Effector CD4-positive, alpha-beta T cell (primary cell): ENCODE results near the gene ARHGAP6.
"Not testable (repeated sequence)": the region's sequence is repeated elsewhere in the genome, so short reads cannot be mapped to it uniquely, and the experiment has no call there.

ENCODE experiments used
- DNase-seq: peaks from one replicate; pipeline ENCODE4 v3.0.0-alpha.2; 2020

Gene ARHGAP6

DNA sequence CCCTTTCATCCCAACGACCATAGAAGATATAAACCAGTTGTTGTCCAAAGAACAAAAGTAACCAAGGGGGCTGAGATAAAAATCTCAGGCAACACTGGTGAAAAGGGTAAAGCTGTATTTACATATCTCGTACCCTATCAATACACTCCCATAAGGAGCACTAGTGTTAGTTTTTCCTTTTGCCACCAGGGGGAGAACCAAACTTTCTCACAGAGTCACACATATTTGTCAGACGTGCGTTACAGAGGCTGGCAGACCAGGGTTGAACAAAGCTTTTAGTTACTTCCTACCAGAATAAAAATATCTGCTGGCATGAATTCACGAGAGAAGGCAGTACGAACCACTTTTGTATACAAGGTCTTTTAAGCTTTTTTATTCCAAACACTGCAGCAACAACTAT, 284.3 kb downstream of the ARHGAP6 start:
- DNase-seq: no peak

DNA sequence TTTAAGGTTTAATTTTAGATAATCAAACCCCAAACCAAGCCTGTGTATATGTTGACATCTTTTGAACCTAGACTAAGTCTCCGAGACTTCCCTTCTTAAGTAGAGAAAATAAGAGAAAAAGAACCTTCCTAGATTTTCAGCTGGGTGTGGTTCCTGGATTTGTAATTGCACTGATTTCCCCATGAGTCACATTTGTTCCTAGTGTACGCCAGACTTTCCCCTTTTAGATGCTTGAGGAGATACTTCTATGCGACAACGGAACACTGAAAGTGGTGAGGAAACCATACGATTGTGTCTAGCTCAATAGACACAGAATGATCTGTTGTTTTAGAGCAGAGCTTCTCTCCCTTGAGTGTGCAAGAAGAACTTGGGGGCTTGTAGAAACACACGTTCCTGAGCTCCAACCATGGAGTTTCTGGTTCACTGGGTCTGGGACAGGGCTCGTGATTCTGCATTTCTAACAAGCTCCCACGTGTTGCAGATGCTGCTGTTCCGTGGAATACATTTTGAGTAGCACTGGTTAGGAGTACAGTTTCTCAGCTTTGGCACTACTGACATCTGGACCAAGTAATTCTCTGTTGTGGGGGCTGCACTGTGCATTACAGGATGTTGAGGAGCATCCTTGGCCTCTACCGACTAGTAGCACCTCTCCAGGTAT, 285.4 kb downstream of the ARHGAP6 start:
- DNase-seq: no peak

DNA sequence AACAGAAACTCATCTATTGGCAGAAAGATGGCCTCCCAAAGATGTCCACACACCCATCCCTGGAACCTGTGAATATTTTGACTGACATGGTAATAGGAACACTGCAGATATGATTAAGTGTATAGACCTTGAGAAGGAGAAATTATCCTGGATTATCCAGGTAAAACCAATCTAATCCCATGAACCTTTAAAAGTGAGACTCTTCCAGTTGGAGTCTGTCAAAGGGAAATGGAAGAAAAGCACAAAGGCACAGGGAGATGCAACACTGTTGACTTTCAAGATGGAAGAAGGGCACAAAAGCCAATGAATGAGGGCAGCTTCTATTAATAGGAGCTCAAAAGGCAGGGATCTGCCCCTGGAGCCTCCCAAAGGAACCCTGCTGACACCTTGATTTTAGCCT, 289.6 kb downstream of the ARHGAP6 start:
- no peak for DNase-seq

DNA sequence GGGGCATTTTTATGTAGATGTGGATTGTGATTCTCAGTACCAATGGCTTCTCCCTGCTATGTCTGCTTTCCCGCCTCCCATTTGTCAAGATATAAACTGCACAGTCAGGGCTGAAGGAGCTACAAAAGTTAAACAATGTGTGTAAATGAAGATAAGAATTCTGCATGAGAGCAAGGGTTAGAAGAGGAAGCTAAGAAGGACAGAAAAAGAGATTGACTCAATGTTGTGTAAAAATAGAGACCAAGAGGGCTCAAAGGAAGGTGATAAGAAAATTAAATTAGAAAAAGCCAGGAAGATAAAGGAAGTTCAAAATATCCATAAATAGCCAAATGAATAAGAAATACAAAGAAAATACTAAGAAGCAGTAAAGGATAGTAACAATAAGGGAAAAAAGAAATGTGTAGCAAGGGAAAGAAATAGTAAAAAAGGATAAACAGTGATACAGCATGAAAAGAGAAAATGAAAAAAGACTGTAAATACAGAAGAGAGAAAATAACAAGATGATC, 290.1 kb downstream of the ARHGAP6 start:
- no peak for DNase-seq

DNA sequence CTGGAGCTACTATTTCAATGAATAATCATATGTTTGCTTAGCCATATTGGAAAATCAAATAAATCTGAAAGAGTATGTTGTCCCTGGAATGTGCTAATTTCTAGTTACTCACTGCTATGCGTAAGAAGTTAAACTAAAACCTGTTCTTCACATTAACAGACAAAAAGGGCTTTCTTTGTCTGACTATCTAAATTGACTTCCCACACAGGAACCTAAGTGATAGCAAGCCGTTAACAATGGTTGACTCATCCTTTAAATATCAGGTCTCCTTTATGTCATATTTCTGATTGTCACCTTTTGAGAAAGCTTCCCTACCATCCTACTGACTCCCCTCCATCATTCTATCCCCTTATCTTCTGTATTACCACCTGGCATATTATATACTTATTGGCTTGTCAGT, 291.1 kb downstream of the ARHGAP6 start:
- no peak for DNase-seq

DNA sequence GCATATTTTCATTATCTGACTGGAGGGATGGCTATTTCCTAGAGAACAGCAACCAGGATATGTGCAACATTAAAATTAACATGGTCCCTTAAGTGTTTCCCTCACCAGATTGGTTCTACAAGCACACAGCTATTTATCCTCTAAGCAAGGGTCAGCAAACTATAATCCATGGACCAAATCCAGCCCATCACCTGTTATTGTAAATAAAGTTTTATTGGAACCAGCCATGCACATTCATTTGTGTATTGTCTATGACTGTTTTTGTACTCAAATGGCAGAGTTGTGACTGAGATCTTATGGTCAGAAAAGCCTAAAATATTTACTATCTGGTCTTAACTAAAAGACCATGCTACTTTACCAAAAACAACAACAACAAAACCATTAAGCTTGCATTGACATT, 294.6 kb downstream of the ARHGAP6 start:
- DNase-seq: no peak

DNA sequence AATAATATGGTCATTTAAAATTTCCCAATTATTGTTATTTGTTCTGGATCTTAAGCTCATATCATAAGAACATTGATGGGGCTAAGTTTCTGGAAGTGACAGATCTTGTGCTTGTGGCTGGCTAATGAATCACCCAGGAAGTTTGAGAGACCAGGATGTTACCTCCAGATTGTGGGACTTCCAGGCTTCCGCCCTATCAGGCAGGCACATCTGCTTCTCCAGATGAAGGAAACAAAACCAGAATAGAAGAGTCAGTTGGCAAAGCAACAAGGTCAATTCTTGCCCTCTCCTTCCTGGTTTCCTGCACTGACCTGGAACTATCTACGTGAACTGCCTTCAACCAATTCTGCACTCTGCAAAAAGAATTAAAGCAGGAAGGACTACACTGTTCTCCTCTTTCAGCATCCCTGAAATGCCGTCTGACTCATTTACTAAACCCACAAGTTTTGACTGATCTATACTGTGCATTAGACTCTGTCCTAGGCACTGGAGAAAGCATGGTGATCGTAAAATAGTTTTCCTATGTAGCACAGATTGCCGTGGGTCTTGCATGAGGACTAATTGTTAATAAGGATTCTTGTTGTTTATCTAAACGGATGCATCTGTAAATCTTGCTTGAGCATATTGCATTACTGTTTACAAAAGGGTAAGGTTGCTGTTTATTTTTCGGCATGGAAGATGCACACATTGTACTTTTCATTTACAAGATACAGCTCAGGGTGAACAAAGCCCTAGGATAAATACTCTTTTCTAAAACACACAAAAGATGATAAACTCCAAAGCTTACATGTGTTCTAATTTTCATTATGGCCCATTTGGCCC, 297.9 kb downstream of the ARHGAP6 start:
- no peak for DNase-seq

DNA sequence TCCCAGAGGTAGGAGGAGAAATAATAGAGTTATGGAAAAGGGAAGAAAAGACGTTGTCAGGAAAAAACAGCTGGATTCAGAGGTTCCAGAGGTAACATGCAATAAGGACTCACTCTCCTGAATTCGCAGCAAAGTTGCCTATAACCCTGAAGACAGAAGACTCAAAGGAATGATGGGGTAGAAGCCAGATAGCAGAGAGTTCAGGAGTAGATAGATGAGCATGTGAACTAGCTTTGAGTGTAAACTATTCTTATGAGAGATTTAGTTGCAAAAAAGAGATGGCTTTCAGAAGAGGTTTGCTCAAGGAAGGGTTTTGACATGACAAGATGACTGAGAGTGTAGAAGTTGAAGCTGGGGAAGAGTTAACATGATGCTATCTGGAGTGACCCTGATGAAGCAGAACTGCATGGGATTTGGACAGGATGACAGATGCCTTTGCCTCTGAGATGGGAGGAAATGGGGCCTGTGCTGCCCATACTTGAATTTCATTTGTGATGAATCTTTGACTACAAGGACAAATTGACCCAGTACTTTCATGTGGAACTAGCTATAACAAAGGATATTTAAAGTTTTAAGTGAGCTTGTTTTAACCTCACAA, 298.6 kb downstream of the ARHGAP6 start:
- DNase-seq: no peak

DNA sequence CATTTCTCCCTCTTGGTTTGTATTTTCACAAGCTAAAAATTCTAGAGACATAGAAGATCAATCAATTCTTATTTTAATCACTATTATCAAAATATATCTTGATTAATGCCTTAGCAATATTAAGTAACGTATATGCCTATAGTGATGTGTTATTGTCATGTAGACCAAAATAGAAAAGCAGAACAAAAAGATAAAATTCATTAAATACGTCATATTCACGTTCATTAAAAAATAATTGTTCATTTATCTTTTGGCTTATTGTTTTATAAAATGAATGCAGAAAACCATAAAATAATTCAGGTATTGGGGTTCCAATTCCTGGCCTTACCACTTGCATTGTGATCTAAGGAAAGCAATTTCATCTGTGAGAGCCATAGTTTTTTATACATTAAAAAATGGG, 300.3 kb downstream of the ARHGAP6 start:
- DNase-seq: no peak

DNA sequence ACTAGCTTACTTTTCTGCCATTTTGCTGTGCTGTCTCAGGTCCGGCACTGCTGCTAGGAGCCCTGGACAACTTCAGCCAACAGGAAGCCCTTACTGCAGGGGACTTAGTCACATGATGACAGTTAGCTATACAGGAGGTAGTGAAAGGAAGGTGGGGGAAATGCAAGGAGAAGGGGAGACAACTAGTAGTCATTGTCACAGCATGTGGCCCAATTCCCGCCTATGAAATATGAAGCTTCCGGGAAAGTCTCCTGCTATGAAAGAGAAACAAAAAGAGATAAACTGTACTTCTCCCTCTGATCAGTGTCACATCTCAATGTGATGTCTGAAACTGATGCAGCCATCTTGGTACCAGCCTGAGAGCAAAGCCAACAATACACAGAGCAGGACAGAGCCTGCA, 300.9 kb downstream of the ARHGAP6 start:
- no peak for DNase-seq

DNA sequence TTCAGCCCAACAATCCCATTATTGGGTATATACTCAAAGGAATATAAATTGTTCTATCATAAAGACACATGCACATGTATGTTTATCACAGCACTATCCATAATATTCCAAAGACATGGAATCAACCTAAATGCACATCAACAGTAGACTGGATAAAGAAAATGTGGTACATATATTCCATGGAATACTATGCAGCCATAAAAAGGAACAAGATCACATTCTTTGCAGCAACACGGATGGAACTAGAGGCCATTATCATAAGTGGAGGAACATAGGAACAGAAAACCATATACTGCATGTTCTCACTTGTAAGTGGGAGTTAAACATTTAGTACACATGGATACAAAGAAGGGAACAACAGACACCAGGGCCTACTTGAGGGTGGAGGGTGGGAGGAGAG, 301.9 kb downstream of the ARHGAP6 start:
- not testable (repeated sequence) for DNase-seq

DNA sequence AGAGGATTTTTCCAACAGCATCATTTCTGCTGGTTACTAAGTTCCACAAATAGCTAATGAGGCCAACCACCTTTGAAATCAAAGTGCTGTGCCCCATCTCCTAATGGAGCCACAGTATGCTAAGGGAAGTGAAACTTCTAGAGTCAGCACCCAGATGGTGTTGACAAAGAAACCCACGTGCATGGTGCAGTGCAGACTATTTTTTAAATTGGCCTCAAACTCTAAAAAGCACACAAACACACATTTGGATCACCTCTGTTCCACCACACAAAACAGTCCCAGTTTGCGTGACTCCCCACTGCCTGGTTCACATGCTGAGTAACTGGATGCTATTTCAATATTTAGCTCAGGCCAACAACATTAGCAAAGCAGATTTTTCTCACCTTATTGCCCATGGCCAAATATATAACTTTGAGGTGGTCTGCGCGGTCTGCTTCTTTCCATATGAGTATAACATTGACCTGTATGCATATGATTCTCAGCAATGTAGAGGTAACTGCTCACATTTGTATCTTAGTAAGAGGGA, 302.6 kb downstream of the ARHGAP6 start:
- no peak for DNase-seq

DNA sequence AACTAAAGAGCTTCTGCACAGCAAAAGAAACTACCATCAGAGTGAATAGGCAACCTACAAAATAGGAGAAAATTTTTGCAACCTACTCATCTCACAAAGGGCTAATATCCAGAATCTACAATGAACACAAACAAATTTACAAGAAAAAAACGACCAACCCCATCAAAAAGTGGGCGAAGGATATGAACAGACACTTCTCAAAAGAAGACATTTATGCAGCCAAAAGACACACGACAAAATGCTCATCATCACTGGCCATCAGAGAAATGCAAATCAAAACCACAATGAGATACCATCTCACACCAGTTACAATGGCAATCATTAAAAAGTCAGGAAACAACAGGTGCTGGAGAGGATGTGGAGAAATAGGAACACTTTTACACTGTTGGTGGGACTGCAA, 304.1 kb downstream of the ARHGAP6 start:
- not testable (repeated sequence) for DNase-seq

DNA sequence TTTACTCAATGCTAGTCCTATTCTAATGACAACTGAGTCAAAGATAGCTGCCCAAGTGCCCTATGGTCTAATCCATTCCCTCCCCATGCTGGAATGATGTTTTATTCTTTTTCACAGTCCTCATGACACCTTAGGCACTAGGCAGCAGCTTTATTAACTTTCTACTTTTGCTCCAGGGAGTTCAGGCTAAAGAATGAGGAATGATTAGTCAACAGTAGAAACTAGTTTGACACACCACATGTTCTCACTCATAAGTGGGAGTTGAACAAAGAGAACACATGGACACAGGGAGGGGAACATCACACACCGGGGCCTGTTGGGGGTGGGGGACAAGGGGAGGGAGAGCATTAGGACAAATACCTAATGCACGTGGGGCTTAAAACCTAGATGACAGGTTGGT, 309.8 kb downstream of the ARHGAP6 start:
- not testable (repeated sequence) for DNase-seq

DNA sequence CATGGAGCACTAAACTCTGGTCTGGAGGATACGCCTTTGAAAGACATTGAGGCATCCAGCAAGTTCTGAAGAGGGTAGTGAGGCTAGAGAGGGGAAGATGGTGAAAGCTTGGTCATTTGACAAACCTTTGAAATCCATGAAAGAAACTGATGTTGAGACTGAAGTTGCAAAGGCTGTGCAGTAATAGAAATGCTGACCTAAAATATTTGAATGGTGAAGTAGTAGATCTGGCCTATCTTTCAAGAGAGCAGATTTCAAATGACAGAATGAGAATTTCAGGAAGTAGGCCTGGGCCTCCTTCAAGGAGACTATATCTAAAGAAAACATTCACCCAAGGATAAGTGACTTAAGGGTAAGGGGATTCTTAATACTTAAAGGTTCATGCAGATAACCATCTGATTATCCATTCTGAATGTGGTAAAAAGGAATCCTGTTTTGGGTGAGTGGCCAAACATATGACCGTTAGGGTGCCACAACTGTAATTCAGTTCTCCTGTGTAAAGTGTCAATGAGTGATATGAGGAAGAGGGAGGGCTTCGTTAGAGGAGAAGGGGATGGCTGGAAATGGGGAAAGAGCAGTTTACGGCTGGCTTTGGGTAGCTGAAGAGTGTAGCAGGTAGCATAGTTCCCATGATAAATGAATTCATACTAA, 310.3 kb downstream of the ARHGAP6 start:
- no peak for DNase-seq

DNA sequence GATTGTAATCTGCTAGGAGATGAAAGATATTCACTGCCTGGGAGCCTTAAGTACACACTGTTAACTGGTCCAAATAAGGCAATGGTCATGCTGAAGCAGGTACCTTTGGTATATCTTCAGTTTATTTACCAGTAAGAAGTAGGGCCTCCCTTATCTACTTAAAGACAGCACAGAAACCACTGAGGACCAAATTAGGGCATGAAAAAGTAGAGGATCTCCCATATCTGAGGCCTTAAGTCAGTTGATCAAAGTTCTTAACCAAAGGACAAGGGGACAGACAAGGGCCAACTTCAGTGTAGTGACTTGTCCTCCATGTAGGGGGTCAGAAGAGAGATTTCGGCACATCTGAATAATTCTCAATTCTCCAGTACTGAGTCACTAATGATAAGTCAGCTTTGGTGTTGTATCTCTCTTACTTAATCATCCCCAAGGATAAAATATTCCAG, 313.4 kb downstream of the ARHGAP6 start:
- DNase-seq: no peak

DNA sequence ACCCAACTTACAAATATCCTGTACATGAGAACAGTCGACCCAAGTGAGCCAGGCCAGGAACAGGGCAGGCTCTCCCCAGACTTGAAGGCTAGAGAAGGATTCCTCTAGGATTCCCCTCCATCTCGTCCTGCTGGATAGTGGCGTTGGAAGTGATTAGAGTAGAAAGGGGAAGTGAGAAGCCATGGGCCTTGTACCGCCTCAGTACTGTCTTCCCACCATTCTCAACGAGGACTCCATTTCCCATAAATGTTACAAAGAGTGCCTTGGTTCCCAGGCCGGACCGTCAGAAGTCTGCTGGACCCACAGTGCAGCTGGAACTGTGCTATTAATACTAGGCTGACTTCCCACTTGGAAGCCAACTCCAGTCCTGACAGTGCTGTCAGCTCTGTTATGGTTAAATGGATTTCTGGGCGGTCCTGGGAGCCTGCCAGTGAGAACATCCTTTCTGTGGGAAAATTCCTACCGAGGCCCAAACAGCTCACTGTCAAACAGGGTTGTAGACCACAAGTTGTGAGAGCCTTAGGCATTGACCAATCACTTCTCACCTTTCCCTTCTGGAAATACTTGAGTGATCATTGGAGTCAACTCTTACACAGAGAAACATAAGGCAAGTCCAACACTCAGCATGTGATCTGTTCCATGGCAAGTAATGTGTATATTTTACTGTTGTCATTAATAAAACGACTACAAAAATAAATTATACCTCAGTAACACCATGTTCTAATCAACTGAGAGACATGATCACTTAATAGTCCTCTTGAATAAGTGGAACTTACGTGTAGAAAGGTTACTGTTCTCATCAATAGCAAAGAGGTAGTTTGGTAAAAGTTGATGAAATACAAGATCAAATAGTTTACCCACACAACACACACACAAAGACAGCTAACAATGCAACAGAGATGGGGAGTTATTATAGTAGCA, 314.1 kb downstream of the ARHGAP6 start:
- no peak for DNase-seq

DNA sequence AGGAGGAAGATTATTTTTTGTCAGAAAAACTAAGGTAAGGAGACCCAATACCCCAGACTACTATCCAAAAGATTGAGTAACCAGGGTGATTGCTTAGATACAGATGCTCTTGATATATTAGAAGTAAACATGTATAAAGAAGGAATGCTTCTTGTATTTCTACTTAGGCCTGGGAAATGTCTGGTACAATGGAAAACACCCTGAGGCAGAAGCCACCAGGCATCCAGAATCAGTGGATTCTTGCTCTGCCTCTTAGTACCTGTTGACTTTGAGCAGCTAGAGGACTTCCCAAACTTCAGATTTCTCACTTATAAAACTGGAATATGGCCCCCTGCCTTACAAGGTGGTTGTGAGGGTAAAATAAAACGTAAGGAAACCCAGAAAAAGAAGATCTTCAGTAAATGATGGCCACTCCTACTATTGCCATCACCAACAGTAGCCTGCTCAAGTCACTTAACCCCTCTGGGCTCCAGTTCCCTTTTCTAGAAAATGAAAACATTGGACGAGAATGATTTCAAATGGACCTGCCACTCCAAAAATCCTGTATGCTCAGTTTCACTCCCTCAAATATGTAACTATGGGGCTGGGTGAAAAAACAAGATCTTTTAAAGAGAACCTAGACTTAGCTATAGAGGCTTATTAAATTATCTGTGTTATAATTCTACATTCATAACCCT, 315.9 kb downstream of the ARHGAP6 start:
- no peak for DNase-seq

DNA sequence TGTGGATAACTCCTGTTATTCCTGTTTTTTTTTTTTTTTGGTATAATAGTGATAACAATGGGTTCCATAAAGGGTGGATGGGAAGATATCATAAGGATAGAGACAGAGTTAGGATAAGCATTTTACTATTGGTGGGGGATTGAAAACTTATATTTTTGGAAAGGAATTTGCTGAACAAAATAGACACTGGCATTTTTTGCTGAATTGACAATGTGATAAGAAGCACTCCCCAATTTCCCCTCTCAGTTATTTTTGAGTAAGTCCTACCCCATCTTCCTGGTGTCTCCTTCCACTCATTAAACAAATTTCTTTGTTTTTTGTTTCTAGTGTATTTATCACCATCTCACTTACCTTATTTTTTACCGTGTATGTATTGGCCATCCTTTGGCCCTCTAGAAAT, 316.7 kb downstream of the ARHGAP6 start:
- DNase-seq: no peak

DNA sequence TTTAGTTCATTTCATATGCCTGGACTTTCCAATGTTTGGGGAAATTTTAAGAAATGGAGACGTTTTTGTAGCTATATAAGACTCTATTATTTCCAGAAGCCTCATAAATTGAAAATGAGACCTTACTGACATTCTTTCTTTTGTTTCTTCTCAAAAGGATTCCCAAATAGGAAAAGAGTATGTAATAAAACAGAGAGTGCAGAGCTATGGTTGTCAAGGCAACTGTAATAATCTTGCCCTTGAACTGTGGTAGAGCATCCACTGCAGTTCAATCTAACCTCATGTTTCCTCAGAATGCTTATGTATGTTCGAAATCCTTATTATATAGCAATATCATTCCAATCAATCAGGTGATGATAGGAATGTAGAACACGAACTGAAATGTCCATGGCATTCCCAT, 318.4 kb downstream of the ARHGAP6 start:
- no peak for DNase-seq

DNA sequence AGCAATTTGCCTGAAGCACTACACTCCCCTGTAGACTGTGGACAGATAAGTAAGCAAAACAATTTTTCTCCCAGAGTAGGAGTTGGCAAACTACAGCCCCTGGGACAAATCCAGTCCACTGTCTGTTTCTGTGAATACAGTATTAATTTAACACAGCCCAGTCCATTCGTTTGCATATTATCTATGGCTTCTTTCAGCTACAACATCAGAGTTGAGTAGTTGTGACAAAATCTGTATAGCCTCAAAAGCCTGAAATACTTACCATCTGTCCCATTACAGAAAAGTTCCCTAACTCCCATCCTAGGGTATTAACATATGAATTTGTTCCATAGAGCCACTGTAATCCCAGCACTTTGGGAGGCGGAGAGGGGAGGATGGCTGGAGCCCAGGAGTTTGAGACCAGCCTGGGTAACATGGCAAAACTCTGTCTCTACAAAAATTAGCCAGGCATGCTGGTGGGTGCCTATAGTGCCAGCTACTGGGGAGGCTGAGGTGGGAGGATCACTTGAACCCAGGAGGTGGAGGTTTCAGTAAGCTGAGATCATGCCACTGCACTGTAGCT, 319.5 kb downstream of the ARHGAP6 start:
- DNase-seq: no peak
